ENCODE data around the gene ARID1B.

The ARID1B gene

GRCh38 chr6:156779206-156780094 is 2.3 kb downstream of the ARID1B start (continued):
- no peak for TF ChIP-seq ZNF426 (tag by site-specific recombination; IDR thresholded peaks at IDR 0.05)
- TF ChIP-seq REPIN1 (tag by site-specific recombination; IDR thresholded peaks at IDR 0.05; ENCODE audit: low read depth), result no peak
- TF ChIP-seq ZNF112 (tag by site-specific recombination; IDR thresholded peaks at IDR 0.05), result no peak
- no peak for TF ChIP-seq ZNF175 (tag by site-specific recombination; IDR thresholded peaks at IDR 0.05)
- TF ChIP-seq ZNF830 (tag by site-specific recombination; IDR thresholded peaks at IDR 0.05; ENCODE audit: low read depth), result no peak
- peak; percentile 72 for TF ChIP-seq PRDM10 (tag by site-specific recombination; IDR thresholded peaks at IDR 0.05)
- peak; percentile 44 for TF ChIP-seq ZNF335 (tag by site-specific recombination; conservative IDR thresholded peaks at IDR 0.05)
- no peak for TF ChIP-seq KLF16 (tag by site-specific recombination; IDR thresholded peaks at IDR 0.05)
- TF ChIP-seq ZSCAN4 (tag by site-specific recombination; IDR thresholded peaks at IDR 0.05), result no peak
- no peak for TF ChIP-seq KLF10 (tag by site-specific recombination; IDR thresholded peaks at IDR 0.05)
- peak; percentile 53; the same call in 1 of the 2 replicates for TF ChIP-seq PATZ1 (tag by site-specific recombination; IDR thresholded peaks at IDR 0.05)
- no peak for TF ChIP-seq KLF17 (tag by site-specific recombination; IDR thresholded peaks at IDR 0.05)
- peak; percentile 88 for TF ChIP-seq PRDM1 (tag by site-specific recombination; IDR thresholded peaks at IDR 0.05)
- TF ChIP-seq PRDM6 (tag by site-specific recombination; IDR thresholded peaks at IDR 0.05), result no peak
- no peak for TF ChIP-seq ZNF621 (tag by site-specific recombination; IDR thresholded peaks at IDR 0.05)
- TF ChIP-seq ZNF510 (tag by site-specific recombination; IDR thresholded peaks at IDR 0.05; ENCODE audit: insufficient replicate concordance), result no peak
- TF ChIP-seq ZNF146 (tag by site-specific recombination; IDR thresholded peaks at IDR 0.05), result peak; percentile 29; the same call in 1 of the 2 replicates
- TF ChIP-seq SP7 (tag by site-specific recombination; IDR thresholded peaks at IDR 0.05), result no peak
- TF ChIP-seq YY2 (tag by site-specific recombination; IDR thresholded peaks at IDR 0.05), result no peak
- no peak for TF ChIP-seq ZNF354C (tag by site-specific recombination; IDR thresholded peaks at IDR 0.05; ENCODE audit: borderline replicate concordance, low read depth)
- no peak; the same call in none of the 2 replicates for TF ChIP-seq ZSCAN30 (tag by site-specific recombination; IDR thresholded peaks at IDR 0.05)
- TF ChIP-seq ZNF645 (tag by site-specific recombination; IDR thresholded peaks at IDR 0.05), result no peak
- no peak for TF ChIP-seq ZNF324 (tag by site-specific recombination; IDR thresholded peaks at IDR 0.05)
- no peak for TF ChIP-seq OSR2 (tag by site-specific recombination; IDR thresholded peaks at IDR 0.05)
- peak; percentile 75 for TF ChIP-seq ZBTB20 (tag by site-specific recombination; IDR thresholded peaks at IDR 0.05)
- TF ChIP-seq ZNF768 (tag by site-specific recombination; IDR thresholded peaks at IDR 0.05), result no peak
- TF ChIP-seq ZBTB17 (tag by site-specific recombination; IDR thresholded peaks at IDR 0.05), result no peak
- no peak for TF ChIP-seq ZNF664 (tag by site-specific recombination; IDR thresholded peaks at IDR 0.05)

All from HEK293 (cell line).